Spleen (tissue), 11 donors: ENCODE data around the gene SPAG17. TPM values are rescaled to one million over a fixed set of nuclear protein-coding genes. Genes with fewer than 3 reads are reported as not detected.

ENCODE experiments used
- DNase-seq: peaks from one replicate; pipeline ENCODE4 v3.0.0-alpha.2; 2020
- H3K27ac ChIP-seq, 8 donors: fragments of 200-600 bp; sonication (generic) in 7 of 8; 1 replicate in 4 of 8; 2 replicates in 4 of 8; pipeline versions ENCODE4 v1.5.0 to v1.8.0; 2016 to 2021; ENCODE audit warnings: inconsistent platforms in 4 of 8, mild to moderate bottlenecking in 4 of 8, moderate library complexity in 1 of 8
- H3K27me3 ChIP-seq, 7 donors: fragments of 200-600 bp; sonication (generic) in 6 of 7; replicated peaks in 1 of 7; 1 replicate in 4 of 7; 2 replicates in 3 of 7; pipeline versions ENCODE4 v1.5.0 to v1.8.0; 2016 to 2021; ENCODE audit warnings: inconsistent platforms in 3 of 7, mild to moderate bottlenecking in 1 of 7
- H3K36me3 ChIP-seq, 6 donors: fragments of 200-600 bp; sonication (generic) in 5 of 6; 1 replicate in 4 of 6; 2 replicates in 2 of 6; pipeline versions ENCODE4 v1.5.0 to v1.8.0; 2016 to 2021; ENCODE audit warnings: inconsistent platforms in 2 of 6
- H3K4me1 ChIP-seq, 6 donors: fragments of 200-600 bp; sonication (generic) in 5 of 6; 1 replicate in 3 of 6; 2 replicates in 3 of 6; pipeline versions ENCODE4 v1.5.0 to v1.8.0; 2016 to 2021; ENCODE audit warnings: inconsistent platforms in 3 of 6
- H3K4me3 ChIP-seq, 8 donors: fragments of 200-600 bp; sonication (generic) in 7 of 8; 1 replicate in 4 of 8; 2 replicates in 4 of 8; pipeline versions ENCODE4 v1.5.0 to v1.8.0; 2016 to 2021; ENCODE audit warnings: inconsistent platforms in 4 of 8, mild to moderate bottlenecking in 4 of 8, moderate library complexity in 2 of 8
- H3K9me3 ChIP-seq, 8 donors: fragments of 200-600 bp; sonication (generic) in 7 of 8; 1 replicate in 4 of 8; 2 replicates in 4 of 8; pipeline versions ENCODE4 v1.5.0 to v1.8.0; 2016 to 2021; ENCODE audit warnings: inconsistent platforms in 4 of 8
- CTCF ChIP-seq, 11 experiments: fragments of 200-600 bp in 7 of 11; fragments of 450-650 bp in 4 of 11; sonication (generic) in 4 of 11; IDR thresholded peaks in 8 of 11; conservative IDR thresholded peaks in 3 of 11; 1 replicate in 7 of 11; 2 replicates in 4 of 11; pipeline versions ENCODE4 v1.4.0 to v1.8.0; 2016 to 2021; ENCODE audit warnings: antibody characterized with exemption in 11 of 11, inconsistent platforms in 4 of 11, mild to moderate bottlenecking in 1 of 11
- POLR2A ChIP-seq, 3 donors: fragments of 450-650 bp; IDR thresholded peaks; one replicate each; pipeline ENCODE4 v1.5.1; 2017; ENCODE audit warnings: antibody characterized with exemption in 3 of 3, mild to moderate bottlenecking in 1 of 3
- POLR2AphosphoS5 ChIP-seq, 3 donors: sonication (generic); formaldehyde crosslinking; IDR thresholded peaks; one replicate each; pipeline ENCODE4 v1.5.1; 2017; ENCODE audit warnings: antibody characterized with exemption in 3 of 3
- WGBS, 5 donors: extraction: QIAGEN DNeasy Blood & Tissue Kit in 3 of 5; methylation state at CpG; one replicate each; pipeline versions ENCODE4 v1.1.5 to v1.1.7; 2013 to 2018; 5-methylcytosine and 5-hydroxymethylcytosine counted together
- intact Hi-C: fragments of 100-400 bp; cut with DNase I; formaldehyde crosslinking; loops from one replicate; pipeline ENCODE4 v1.15.0; 2023; ENCODE audit warnings: low total_unique reads
- polyA plus RNA-seq, 3 donors: library from polyadenylated mRNA; stranded (reverse); fragments of 200-250 nt; gene quantifications; one replicate each; pipeline ENCODE4 v1.2.1, GENCODE V29; 2013
- total RNA-seq, 7 donors: library from RNA; depleted of rRNA in 3 of 7; stranded (reverse); fragments of >200 nt in 3 of 7; fragmentation: NEBNext Ultra II Directional in 4 of 7; extraction: Animal tissue kit (Norgen Biotek cat#: 25700) in 4 of 7; gene quantifications; one replicate each; pipeline versions ENCODE4 v1.1.0 to v1.2.1, GENCODE V29; 2016 to 2021
- donor health status: healthy with polysubstance abuse.
- donor health status: DM: no; HTN: no; CAD: no; lungs with moderate emphysema.
- donor health status: DM: no; HTN: no; CAD: no.
- donor health status: Bipolar disorder and iron deficiency.
- donor health status: healthy.
- donor health status: DM: no; HTN: no; CAD: no.
- donor health status: DM: yes; HTN: yes; CAD: no.

The SPAG17 gene
- total and polyA plus RNA-seq, 10 donors: under 0.01 to 0.91 (median 0.28) TPM; not detected in 5

GRCh38 chr1:117942293-117942692 lies 242.7 kb downstream of the SPAG17 start:
- no peak overlapping the region for H3K27ac ChIP-seq
- DNase-seq: no peak
- intact Hi-C loops: no loop called here
- no peaks in the 10 kb centered on the region for H3K9me3 ChIP-seq
- TF ChIP-seq POLR2A (IDR thresholded peaks at IDR 0.05) (no peak), CTCF (IDR thresholded peaks at IDR 0.05 in 8 of 11, conservative IDR thresholded peaks at IDR 0.05 in 3 of 11) (no peak), POLR2AphosphoS5 (IDR thresholded peaks at IDR 0.05) (no peak)
- H3K4me3 ChIP-seq: no peak overlapping the region
- H3K4me1 ChIP-seq: no peaks in the 10 kb centered on the region
- no peaks in the 10 kb centered on the region for H3K27me3 ChIP-seq
- 92 to 99% (median 96%) methylated on average over 2 of the region's 2 CpGs for WGBS, 5 donors
- H3K36me3 ChIP-seq: peaks cover 2 to 100% (median 95%) of the 10 kb centered on the region in 6 donors

GRCh38 chr1:117933769-117934168 lies 251.3 kb downstream of the SPAG17 start:
- Histone ChIP-seq H3K9me3 (no peaks in the 10 kb centered on the region), H3K4me3 (no peak overlapping the region), H3K27ac (no peak overlapping the region), H3K27me3 (no peaks in the 10 kb centered on the region), H3K36me3 (peaks cover 0 to 58% (median 36%) of the 10 kb centered on the region in 6 donors), H3K4me1 (peaks cover 8 to 31% (median 25%) of the 10 kb centered on the region in 6 donors)
- 91 to 98% (median 93%) methylated on average over 2 of the region's 2 CpGs for WGBS, 5 donors
- intact Hi-C loops: no loop called here
- no peak for DNase-seq
- no peak for TF ChIP-seq POLR2A (IDR thresholded peaks at IDR 0.05)
- TF ChIP-seq CTCF (IDR thresholded peaks at IDR 0.05 in 8 of 11, conservative IDR thresholded peaks at IDR 0.05 in 3 of 11): no peak
- no peak for TF ChIP-seq POLR2AphosphoS5 (IDR thresholded peaks at IDR 0.05)

GRCh38 chr1:117932576-117932975 lies 252.5 kb downstream of the SPAG17 start:
- H3K27ac ChIP-seq: no peak overlapping the region
- no peaks in the 10 kb centered on the region for H3K27me3 ChIP-seq
- TF ChIP-seq POLR2A (IDR thresholded peaks at IDR 0.05): no peak
- no peak for TF ChIP-seq CTCF (IDR thresholded peaks at IDR 0.05 in 8 of 11, conservative IDR thresholded peaks at IDR 0.05 in 3 of 11)
- H3K36me3 ChIP-seq: peaks cover 0 to 46% (median 27%) of the 10 kb centered on the region in 6 donors
- H3K4me1 ChIP-seq: peaks cover 17 to 43% (median 37%) of the 10 kb centered on the region in 6 donors
- WGBS, 5 donors: 90 to 98% (median 97%) methylated on average over 4 of the region's 4 CpGs
- no peak for DNase-seq
- intact Hi-C loops: no loop called here
- no peak overlapping the region for H3K4me3 ChIP-seq
- H3K9me3 ChIP-seq: no peaks in the 10 kb centered on the region

- no peaks in the 10 kb centered on the region for H3K9me3 ChIP-seq
- no peak for TF ChIP-seq CTCF (IDR thresholded peaks at IDR 0.05 in 8 of 11, conservative IDR thresholded peaks at IDR 0.05 in 3 of 11)
- TF ChIP-seq POLR2AphosphoS5 (IDR thresholded peaks at IDR 0.05): no peak
- no peak for TF ChIP-seq POLR2A (IDR thresholded peaks at IDR 0.05)
- 1 to 5% (median 4%) methylated on average over 6 of the region's 6 CpGs for WGBS, 5 donors
- no peak for DNase-seq
- peaks cover 0 to 25% (median 11%) of the 10 kb centered on the region in 6 donors for H3K36me3 ChIP-seq
- peaks cover 26 to 64% (median 55%) of the 10 kb centered on the region in 6 donors for H3K4me1 ChIP-seq
- peak overlapping the region in 5 of 8 donors; percentile 95 to 98 (median 96) for H3K27ac ChIP-seq
- intact Hi-C loops: no loop called here
- peak overlapping the region; percentile 82 to 99 (median 96) for H3K4me3 ChIP-seq
- H3K27me3 ChIP-seq: no peaks in the 10 kb centered on the region
Measured at GRCh38 chr1:117930484-117930883, 254.5 kb downstream of the SPAG17 start.
